HepG2 (cell line): ENCODE results near the gene STEAP1B. TPM values are rescaled to one million over a fixed set of nuclear protein-coding genes. Genes with fewer than 3 reads are reported as not detected.

Source experiments
- ATAD3A ChIP-seq: sonication (generic); formaldehyde crosslinking; IDR thresholded peaks from 2 replicates; pipeline ENCODE4 v1.4.0; 2020; ENCODE audit warnings: missing genetic modification reagents
- HDAC6 ChIP-seq: fragments of 200-600 bp; sonication (generic); IDR thresholded peaks from 2 replicates; pipeline ENCODE4 v1.7.0; 2017; ENCODE audit warnings: mild to moderate bottlenecking, antibody characterized with exemption, low read length, low read depth
- KLF9 ChIP-seq: IDR thresholded peaks from 2 replicates; pipeline ENCODE4 v1.6.1; 2016; ENCODE audit warnings: low read depth
- NCOA2 ChIP-seq: sonication (generic); formaldehyde crosslinking; IDR thresholded peaks from 2 replicates; pipeline ENCODE4 v1.8.0; 2022; ENCODE audit warnings: inconsistent platforms
- PCBP1 ChIP-seq: fragments of 200-400 bp; formaldehyde crosslinking; IDR thresholded peaks from 2 replicates; pipeline ENCODE4 v1.6.1; 2017; ENCODE audit warnings: mild to moderate bottlenecking, low read depth, low read length, borderline replicate concordance
- POLR2G ChIP-seq: fragments of 200-400 bp; formaldehyde crosslinking; IDR thresholded peaks from 2 replicates; pipeline ENCODE4 v1.6.1; 2018; ENCODE audit warnings: mild to moderate bottlenecking, low read depth, low read length, moderate library complexity
- TBL1XR1 ChIP-seq: fragments of 150-350 bp; IDR thresholded peaks from 2 replicates; pipeline ENCODE4 v1.6.1; 2014; ENCODE audit warnings: borderline replicate concordance, low read length; ENCODE audit not compliant: partially characterized antibody
- ZFP36 ChIP-seq: fragments of 150-350 bp; IDR thresholded peaks from 2 replicates; pipeline ENCODE4 v1.6.1; 2018; ENCODE audit warnings: borderline replicate concordance, low read length, low read depth; ENCODE audit not compliant: partially characterized antibody
- ZNF501 ChIP-seq: sonication (generic); formaldehyde crosslinking; IDR thresholded peaks from 2 replicates; pipeline ENCODE4 v1.5.1; 2020; ENCODE audit warnings: mild to moderate bottlenecking, moderate library complexity, missing genetic modification reagents
- ZNF605 ChIP-seq: sonication (generic); formaldehyde crosslinking; IDR thresholded peaks from 2 replicates; pipeline ENCODE4 v1.8.0; 2022; ENCODE audit warnings: mild to moderate bottlenecking, missing genetic modification reagents
- ZNF672 ChIP-seq: sonication (generic); formaldehyde crosslinking; IDR thresholded peaks from 2 replicates; pipeline ENCODE4 v1.8.1; 2022; ENCODE audit warnings: missing genetic modification reagents
- polyA plus RNA-seq, 8 experiments: library from polyadenylated mRNA; depleted of rRNA in 3 of 8; stranded (reverse) in 7 of 8; unstranded in 1 of 8; fragments of >200 nt; fragmentation: Illumina TruSeq in 4 of 8; extraction: Trizol in 4 of 8; gene quantifications; 2 replicates each; pipeline versions ENCODE4 v1.2.1 to v1.2.3, GENCODE V29; 2011 to 2016; ENCODE audit warnings: low read depth in 4 of 8, missing spikeins in 1 of 8, mixed read lengths in 1 of 8; ENCODE audit not compliant: insufficient read depth in 1 of 8
- total RNA-seq, 5 experiments: library from RNA; depleted of rRNA; stranded (reverse); fragments of >200 nt; fragmentation: Illumina TruSeq; extraction: Trizol; gene quantifications; 2 replicates each; pipeline ENCODE4 v1.2.3, GENCODE V29; 2016; ENCODE audit warnings: low read depth in 1 of 5
- TF ChIP-seq, protein P1 (sequence below): sonication (generic); formaldehyde crosslinking; IDR thresholded peaks from 2 replicates; pipeline ENCODE4 v1.5.1; 2020; ENCODE audit warnings: mild to moderate bottlenecking, missing genetic modification reagents, moderate library complexity
- TF ChIP-seq, protein P2 (sequence below): sonication (generic); formaldehyde crosslinking; IDR thresholded peaks from 2 replicates; pipeline ENCODE4 v1.8.1; 2023; ENCODE audit warnings: mild to moderate bottlenecking, inconsistent platforms, moderate library complexity, missing genetic modification reagents, borderline replicate concordance
- TF ChIP-seq, protein P3 (sequence below): sonication (generic); formaldehyde crosslinking; IDR thresholded peaks from 2 replicates; pipeline ENCODE4 v1.8.0; 2022; ENCODE audit warnings: mild to moderate bottlenecking, missing genetic modification reagents, moderate library complexity
- TF ChIP-seq, protein P4 (sequence below): sonication (generic); formaldehyde crosslinking; IDR thresholded peaks from 2 replicates; pipeline ENCODE4 v1.4.0; 2020; ENCODE audit warnings: mild to moderate bottlenecking, missing genetic modification reagents

The STEAP1B gene
- total and polyA plus RNA-seq, 2 of the 13 experiments (the other 11 are each of a cell fraction or from before 2014, with no cell fraction given), result not detected

DNA sequence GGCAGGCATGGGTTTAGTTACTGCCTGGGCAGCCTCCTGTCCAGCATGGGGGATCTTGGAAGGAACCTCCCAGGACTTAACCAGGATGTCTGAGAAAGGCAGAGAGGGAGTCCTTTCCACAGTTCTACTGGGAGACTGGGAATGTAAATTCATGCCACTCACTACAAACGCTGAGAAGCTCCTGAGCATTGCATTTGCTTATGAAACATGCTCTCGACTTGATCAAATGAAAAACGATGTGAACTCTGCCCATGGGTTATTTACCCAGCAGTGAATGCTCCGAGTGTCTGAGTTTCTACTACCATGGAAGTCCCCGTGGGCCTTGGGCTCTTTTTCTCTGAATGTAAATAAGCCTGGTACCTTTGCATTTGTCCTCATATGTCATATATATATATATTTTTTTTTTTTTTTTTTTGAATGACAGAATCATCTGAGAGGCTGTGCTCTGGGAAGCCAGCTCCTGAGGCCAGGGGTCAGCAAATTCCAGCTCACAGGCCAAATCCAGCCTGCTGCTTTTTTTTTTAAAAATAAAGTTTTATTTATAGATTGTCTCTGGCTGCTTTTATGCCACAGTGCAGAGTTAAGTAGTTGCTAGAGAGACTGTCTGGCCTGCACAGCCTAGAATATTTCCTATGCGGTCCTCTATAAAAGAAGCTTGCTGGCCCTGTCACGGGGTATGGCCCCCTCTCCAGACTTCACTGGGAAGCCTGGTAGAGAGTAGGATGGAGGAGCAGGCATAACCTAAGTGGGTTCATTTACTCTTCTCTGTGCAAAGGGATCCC, 121.6 kb downstream of the STEAP1B start (continued):
- TF ChIP-seq ZFP36, result no peak
- TF ChIP-seq, protein P1, sequence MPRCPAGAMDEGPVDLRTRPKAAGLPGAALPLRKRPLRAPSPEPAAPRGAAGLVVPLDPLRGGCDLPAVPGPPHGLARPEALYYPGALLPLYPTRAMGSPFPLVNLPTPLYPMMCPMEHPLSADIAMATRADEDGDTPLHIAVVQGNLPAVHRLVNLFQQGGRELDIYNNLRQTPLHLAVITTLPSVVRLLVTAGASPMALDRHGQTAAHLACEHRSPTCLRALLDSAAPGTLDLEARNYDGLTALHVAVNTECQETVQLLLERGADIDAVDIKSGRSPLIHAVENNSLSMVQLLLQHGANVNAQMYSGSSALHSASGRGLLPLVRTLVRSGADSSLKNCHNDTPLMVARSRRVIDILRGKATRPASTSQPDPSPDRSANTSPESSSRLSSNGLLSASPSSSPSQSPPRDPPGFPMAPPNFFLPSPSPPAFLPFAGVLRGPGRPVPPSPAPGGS, result no peak
- no peak for TF ChIP-seq ATAD3A (CRISPR knock-in tag)
- no peak for TF ChIP-seq ZNF672 (CRISPR knock-in tag)
- peak; percentile 27; the same call in 1 of the 2 replicates for TF ChIP-seq NCOA2 (CRISPR knock-in tag)
- no peak for TF ChIP-seq ZNF605 (CRISPR knock-in tag)
- peak; percentile 55 for TF ChIP-seq POLR2G
- TF ChIP-seq, protein P2, sequence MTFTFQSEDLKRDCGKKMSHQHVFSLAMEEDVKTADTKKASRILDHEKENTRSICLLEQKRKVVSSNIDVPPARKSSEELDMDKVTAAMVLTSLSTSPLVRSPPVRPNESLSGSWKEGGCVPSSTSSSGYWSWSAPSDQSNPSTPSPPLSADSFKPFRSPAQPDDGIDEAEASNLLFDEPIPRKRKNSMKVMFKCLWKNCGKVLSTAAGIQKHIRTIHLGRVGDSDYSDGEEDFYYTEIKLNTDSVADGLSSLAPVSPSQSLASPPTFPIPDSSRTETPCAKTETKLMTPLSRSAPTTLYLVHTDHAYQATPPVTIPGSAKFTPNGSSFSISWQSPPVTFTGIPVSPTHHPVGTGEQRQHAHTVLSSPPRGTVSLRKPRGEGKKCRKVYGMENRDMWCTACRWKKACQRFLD (CRISPR knock-in tag), result no peak
- TF ChIP-seq PCBP1, result no peak
- TF ChIP-seq, protein P3, sequence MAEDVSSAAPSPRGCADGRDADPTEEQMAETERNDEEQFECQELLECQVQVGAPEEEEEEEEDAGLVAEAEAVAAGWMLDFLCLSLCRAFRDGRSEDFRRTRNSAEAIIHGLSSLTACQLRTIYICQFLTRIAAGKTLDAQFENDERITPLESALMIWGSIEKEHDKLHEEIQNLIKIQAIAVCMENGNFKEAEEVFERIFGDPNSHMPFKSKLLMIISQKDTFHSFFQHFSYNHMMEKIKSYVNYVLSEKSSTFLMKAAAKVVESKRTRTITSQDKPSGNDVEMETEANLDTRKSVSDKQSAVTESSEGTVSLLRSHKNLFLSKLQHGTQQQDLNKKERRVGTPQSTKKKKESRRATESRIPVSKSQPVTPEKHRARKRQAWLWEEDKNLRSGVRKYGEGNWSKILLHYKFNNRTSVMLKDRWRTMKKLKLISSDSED (CRISPR knock-in tag), result no peak
- TF ChIP-seq KLF9, result no peak
- TF ChIP-seq TBL1XR1, result no peak
- no peak for TF ChIP-seq ZNF501 (CRISPR knock-in tag)
- TF ChIP-seq, protein P4, sequence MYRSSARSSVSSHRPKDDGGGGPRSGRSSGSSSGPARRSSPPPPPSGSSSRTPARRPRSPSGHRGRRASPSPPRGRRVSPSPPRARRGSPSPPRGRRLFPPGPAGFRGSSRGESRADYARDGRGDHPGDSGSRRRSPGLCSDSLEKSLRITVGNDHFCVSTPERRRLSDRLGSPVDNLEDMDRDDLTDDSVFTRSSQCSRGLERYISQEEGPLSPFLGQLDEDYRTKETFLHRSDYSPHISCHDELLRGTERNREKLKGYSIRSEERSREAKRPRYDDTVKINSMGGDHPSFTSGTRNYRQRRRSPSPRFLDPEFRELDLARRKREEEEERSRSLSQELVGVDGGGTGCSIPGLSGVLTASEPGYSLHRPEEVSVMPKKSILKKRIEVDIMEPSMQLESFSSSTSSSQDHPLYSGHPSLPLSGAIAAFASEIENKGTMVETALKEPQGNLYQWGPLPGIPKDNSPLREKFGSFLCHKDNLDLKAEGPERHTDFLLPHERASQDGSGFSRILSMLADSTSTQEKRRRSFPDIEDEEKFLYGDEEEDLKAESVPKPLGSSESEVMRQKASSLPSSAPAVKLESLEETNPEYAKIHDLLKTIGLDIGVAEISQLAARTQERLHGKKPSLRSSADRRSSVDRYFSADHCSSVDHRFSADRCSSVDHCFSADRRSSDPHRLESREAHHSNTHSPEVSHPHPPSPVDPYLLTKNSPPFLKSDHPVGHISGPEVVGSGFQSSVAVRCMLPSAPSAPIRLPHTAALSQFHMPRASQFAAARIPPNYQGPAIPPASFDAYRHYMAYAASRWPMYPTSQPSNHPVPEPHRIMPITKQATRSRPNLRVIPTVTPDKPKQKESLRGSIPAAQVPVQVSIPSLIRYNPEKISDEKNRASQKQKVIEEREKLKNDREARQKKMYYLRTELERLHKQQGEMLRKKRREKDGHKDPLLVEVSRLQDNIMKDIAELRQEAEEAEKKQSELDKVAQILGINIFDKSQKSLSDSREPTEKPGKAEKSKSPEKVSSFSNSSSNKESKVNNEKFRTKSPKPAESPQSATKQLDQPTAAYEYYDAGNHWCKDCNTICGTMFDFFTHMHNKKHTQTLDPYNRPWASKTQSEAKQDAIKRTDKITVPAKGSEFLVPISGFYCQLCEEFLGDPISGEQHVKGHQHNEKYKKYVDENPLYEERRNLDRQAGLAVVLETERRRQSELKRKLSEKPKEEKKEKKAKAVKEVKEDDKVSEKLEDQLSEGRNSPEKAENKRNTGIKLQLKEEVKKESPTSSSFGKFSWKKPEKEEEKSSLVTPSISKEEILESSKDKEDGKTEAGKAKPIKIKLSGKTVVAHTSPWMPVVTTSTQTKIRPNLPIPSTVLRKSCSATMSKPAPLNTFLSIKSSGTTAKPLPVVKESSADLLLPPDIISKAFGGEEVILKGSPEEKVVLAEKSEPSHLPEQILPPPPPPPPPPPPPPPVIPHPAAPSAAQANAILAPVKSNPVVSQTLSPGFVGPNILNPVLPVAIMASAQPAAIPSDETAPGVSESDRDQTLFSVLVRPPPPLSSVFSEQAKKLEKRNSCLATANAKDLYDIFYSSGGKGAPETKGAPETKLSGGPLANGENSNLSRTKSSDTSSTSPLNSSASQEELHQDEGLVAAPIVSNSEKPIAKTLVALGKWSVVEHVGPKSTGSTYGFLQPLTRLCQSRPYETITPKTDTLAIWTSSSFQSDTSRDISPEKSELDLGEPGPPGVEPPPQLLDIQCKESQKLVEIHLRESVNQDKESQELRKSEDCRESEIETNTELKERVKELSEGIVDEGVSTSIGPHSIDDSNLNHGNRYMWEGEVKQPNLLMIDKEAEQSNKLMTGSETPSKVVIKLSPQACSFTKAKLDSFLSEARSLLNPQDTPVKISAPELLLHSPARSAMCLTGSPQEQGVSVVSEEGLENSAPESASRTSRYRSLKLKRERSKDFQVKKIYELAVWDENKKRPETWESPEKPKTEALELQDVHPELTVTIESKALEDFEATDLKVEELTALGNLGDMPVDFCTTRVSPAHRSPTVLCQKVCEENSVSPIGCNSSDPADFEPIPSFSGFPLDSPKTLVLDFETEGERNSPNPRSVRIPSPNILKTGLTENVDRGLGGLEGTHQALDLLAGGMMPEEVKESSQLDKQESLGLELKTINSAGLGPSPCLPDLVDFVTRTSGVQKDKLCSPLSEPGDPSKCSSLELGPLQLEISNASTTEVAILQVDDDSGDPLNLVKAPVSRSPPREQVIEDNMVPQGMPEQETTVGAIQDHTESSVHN (CRISPR knock-in tag), result no peak
- no peak for TF ChIP-seq HDAC6
